GM12874 (cell line): ENCODE measurements around the gene ELMOD3.

ENCODE experiments used
- TF ChIP-seq, protein P1 (sequence below): IDR thresholded peaks from 2 replicates; pipeline ENCODE4 v1.5.1; 2011; ENCODE audit warnings: low read depth, mild to moderate bottlenecking, control low read depth, low read length, moderate library complexity; ENCODE audit not compliant: insufficient read depth

ELMOD3 gene

GRCh38 chr2:85415980-85416650 lies 61.5 kb downstream of the ELMOD3 start:
- TF ChIP-seq, protein P1, sequence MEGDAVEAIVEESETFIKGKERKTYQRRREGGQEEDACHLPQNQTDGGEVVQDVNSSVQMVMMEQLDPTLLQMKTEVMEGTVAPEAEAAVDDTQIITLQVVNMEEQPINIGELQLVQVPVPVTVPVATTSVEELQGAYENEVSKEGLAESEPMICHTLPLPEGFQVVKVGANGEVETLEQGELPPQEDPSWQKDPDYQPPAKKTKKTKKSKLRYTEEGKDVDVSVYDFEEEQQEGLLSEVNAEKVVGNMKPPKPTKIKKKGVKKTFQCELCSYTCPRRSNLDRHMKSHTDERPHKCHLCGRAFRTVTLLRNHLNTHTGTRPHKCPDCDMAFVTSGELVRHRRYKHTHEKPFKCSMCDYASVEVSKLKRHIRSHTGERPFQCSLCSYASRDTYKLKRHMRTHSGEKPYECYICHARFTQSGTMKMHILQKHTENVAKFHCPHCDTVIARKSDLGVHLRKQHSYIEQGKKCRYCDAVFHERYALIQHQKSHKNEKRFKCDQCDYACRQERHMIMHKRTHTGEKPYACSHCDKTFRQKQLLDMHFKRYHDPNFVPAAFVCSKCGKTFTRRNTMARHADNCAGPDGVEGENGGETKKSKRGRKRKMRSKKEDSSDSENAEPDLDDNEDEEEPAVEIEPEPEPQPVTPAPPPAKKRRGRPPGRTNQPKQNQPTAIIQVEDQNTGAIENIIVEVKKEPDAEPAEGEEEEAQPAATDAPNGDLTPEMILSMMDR = no peak

DNA sequence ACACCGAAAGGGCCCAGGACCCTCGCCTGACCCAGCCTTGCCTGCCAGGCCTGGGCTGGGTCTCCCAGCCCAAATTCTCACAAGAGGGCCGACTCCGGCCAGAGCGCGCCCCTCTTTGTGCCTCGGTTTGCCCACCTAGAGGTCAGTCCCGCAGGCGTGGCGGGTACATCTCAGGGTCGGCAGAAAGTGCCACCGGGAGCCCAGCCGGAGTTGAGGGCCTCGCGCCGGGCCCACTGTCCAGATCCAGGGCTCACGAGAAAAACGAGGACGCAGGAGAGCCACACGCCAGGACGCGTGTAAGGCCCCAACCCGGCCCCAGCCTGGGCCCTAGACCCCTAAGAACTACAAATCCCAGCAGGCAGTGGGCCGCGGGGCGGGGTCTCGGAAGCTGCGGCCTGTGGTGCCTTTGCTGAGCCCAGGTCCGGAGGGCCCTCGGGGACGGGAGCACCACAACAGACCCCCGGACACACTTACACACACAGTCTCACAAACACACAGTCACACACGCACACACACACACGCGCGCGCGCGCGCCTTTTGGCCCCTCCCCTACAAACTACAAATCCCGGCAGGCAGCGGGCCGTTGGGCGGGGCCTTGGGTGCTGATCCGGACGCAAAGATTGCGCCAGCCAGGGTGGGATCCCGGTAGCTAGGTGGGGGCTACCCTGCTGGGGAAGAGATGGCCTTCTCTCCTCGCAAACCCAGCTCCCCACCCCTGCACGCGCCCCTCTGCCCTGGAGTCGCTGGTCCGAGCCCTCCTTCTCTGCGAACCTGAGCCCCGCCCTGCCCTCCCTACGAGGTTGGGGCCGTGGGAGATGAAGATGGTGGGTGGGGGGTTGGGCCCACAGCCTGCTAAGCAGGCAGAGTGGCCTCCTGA lies 63.8 kb downstream of the ELMOD3 start, which contains the start of gene SH2D6:
Gene SH2D6, plus strand, starts transcription at position 583 of the 877 bp plus-strand sequence. CDS start 10,752 bp downstream, outside the sequence.
- TF ChIP-seq, protein P1 = no peak

DNA sequence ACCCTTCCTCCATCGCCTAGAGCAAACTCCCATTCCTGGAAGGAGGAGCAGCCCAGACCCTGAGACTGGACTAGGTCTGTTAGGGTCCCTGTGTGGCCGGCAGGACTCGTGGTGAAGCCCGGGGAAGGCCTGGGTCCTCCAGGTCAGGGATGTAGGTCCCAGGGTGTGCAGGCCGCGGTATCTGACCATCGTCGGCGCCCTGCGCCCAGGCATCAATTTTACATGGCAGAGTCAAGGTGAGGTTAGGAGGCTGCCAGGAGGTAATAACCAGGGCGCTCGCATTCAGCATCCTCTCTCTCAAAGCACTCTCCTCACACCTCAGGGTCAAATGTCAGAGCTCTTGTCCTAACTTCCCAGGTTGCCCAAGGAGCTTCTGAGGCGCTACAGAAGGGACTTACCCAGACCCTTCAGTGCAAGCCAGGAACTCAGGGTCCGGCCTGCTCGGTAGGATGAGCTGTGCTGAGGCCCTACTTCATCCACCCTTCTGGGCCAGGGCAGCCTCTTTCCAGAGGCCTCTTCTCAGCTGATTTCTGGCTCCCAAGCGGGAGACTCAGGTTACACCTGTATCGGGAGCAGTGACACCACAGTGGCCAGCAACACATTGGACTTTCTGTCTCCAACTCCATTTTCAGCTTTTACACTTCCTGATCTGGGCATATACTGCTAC lies 64.6 kb downstream of the ELMOD3 start:
- TF ChIP-seq, protein P1 = no peak

DNA sequence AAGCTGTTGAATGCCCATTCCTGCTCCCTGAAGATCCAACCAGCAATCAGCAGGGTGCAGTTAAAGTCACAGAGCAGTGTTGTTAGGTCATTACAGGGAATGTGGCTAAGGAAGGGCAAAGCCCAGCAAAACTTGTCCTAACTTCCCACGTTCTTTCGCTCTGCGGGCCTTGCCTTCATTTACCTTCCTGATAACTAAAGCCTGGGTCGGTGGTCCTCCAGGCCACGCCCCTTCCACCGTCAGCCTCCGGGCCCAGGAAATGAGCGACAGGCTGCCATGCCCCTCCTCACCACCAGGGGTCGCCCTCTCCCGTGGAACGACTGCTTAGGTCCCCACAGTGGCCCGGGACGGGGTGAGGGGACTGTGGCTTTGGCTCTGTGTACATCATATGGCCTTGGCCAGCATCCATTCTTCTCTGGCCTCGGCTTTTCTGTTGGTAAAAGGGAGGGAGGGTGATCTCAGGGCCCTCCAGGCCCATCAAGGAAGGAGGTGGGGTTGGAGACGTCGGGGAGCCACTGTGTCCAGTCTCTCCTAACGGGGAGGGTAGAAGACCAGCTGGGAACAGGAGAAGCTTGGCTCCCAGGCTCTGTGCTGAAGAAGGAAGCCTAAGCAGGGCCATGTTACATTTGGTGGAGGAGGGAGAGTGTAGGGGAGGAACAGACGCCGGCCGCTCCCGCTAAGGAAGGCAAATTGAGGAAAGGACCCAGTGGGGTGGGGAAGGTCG lies 66.1 kb downstream of the ELMOD3 start:
- TF ChIP-seq, protein P1 = peak; percentile 99

DNA sequence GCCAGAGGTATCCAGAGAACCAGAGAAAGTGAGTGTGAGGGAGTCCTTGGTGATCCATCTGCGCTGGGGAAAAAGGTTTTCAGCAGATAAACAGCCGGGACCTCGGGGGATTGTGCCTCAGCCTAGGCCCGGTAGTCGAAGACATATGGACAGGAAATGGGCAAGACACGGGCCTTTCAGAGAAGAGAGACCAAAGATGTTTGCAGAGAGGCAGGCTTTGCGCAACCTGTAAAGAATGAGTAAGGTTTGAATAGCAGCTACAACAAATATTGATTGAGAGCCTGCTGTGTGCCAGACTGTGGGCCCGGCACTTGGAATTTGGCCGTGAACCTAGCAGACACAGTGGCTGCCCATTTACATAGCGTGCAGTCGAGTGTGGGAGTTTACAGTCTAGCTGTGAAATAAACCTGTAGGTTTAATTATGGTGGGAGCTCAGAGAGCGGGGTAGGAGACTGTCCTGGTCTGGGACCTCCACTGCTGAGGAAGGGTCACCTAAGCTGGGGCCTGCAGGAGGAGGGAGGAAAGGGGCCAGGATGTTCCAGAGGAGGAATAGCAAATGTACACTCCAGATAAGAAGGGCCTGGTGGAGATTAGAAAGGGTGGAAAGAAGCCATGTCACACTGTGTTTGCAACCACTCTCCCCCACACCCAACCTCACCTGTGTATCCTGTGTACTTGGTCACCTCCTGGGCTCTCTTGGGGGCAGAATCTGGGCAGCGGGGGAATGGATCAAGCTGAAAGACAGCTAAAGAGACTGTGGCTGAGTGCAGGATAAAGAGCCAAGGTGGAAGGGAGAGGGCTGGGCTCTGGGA lies 66.9 kb downstream of the ELMOD3 start:
- TF ChIP-seq, protein P1 = no peak

DNA sequence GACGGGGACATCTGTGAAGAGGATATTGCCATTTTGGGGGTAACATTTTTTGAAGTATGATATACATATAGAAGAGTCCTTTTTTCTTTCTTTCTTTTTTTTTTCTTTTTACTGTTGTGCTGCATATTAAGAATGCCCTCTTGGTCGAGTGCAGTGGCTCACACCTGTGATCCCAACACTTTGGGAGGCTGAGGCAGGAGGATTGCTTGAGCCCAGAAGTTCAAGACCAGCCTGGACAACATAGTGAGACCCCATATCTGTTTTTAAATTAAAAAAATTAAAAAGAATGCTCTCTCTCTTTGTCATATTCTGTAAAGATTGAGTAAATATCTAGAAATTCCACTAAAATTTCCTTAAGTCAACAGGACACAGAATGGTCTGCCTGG lies 67.5 kb downstream of the ELMOD3 start:
- TF ChIP-seq, protein P1 = no peak
